Upper lobe of right lung (tissue), 1 donor: Measurements from ENCODE around the gene ATG4B. TPM values are rescaled to one million over a fixed set of nuclear protein-coding genes. Genes with fewer than 3 reads are reported as not detected.

Experiments used
- ATAC-seq: fragments of 200-7000 bp; cut with Tn5 transposase; one replicate; pipeline ENCODE4 v1.9.1; 2020; ENCODE audit warnings: mild to moderate bottlenecking, moderate library complexity
- DNase-seq: peaks from one replicate; pipeline ENCODE4 v3.0.0-alpha.2; 2020
- H3K27ac ChIP-seq: fragments of 200-600 bp; one replicate; pipeline ENCODE4 v1.8.0; 2022
- H3K27me3 ChIP-seq: fragments of 200-600 bp; one replicate; pipeline ENCODE4 v1.8.0; 2022; ENCODE audit warnings: mild to moderate bottlenecking
- H3K36me3 ChIP-seq: fragments of 200-600 bp; one replicate; pipeline ENCODE4 v1.8.0; 2022
- H3K4me1 ChIP-seq: fragments of 200-600 bp; one replicate; pipeline ENCODE4 v1.8.0; 2022
- H3K4me3 ChIP-seq: fragments of 200-600 bp; one replicate; pipeline ENCODE4 v1.8.0; 2022; ENCODE audit warnings: mild to moderate bottlenecking
- H3K9me3 ChIP-seq: fragments of 200-600 bp; one replicate; pipeline ENCODE4 v1.8.0; 2022
- CTCF ChIP-seq: fragments of 200-600 bp; IDR thresholded peaks from one replicate; pipeline ENCODE4 v1.8.0; 2022; ENCODE audit warnings: antibody characterized with exemption
- intact Hi-C: fragments of 100-400 bp; cut with DNase I; formaldehyde crosslinking; loops from one replicate; pipeline ENCODE4 v1.11.0; 2022
- total RNA-seq: library from RNA; stranded (reverse); fragmentation: NEBNext Ultra II Directional; extraction: Animal tissue kit (Norgen Biotek cat#: 25700); gene quantifications from one replicate; pipeline ENCODE4 v1.2.1, GENCODE V29; 2021
- donor health status: DM: no; HTN: yes; CAD: no; lungs with severe emphysema.

The ATG4B gene
- total RNA-seq, 1 donor from 2014 or later: 72.0 TPM

- ATAC-seq (no peak), DNase-seq (no peak)
- Histone ChIP-seq H3K36me3 (no peaks in the 10 kb centered on the region), H3K27me3 (no peaks in the 10 kb centered on the region), H3K27ac (no peak overlapping the region), H3K9me3 (no peaks in the 10 kb centered on the region), H3K4me1 (peaks cover 39% of the 10 kb centered on the region), H3K4me3 (no peak overlapping the region)
- intact Hi-C loops: no loop called here
- TF ChIP-seq CTCF: no peak
Observed at GRCh38 chr2:241640165-241640795, 2.8 kb downstream of the ATG4B start.

GRCh38 chr2:241641631-241642030 is 4.1 kb downstream of the ATG4B start:
- intact Hi-C loops: no loop called here
- no peak overlapping the region for H3K4me3 ChIP-seq
- no peak for DNase-seq

DNA sequence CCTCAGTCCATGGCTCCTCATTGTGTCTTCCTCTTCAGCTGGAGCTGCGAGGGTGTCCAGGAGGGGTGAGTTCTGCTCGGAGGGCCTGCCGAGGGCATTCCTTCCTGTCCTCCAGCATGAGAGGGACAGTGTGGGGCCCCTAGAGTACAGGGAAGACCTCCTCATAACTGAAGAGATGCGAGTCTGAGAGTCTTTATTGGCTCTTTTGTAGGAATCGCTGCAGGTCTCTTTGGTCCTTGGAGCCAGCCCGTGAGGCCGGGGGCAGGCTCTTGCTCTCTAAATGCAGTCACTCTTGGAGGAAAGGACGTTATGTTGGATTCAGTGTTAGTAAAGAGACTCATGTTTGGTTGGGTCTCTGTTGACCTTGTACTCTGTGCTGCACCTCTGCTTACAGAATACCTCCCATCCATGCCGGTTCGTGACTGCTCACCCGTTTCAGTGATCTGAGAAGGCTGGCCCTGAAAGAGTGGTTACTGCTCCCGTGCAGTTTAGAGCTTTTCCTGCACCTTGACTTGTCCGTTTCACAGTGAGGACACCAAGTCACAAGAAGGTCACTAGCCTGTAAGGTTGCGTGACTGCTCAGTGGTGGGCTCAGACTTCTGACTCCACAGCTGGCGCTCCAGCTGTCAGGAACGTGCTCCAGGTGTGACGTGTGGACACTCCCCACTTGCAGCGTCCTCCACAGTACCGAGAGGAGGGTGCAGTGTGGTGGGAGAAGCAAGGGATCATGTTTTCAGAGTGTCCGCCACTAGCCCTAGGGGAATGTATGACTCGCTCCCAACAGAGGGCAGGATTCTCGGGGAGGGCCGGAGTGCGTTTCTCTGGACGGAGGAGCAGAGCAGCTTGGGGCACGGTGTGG is 7.8 kb downstream of the ATG4B start:
- no peak for DNase-seq
- H3K4me1 ChIP-seq: peaks cover 18% of the 10 kb centered on the region
- intact Hi-C loops: no loop called here
- no peaks in the 10 kb centered on the region for H3K36me3 ChIP-seq
- no peak overlapping the region for H3K27ac ChIP-seq
- ATAC-seq: no peak
- no peak for TF ChIP-seq CTCF
- no peaks in the 10 kb centered on the region for H3K27me3 ChIP-seq
- no peak overlapping the region for H3K4me3 ChIP-seq
- H3K9me3 ChIP-seq: no peaks in the 10 kb centered on the region

More at GRCh38 chr2:241641631-241642030, 4.1 kb downstream of the ATG4B start:
- ATAC-seq: peak; percentile 4
- TF ChIP-seq CTCF: no peak
- Histone ChIP-seq H3K36me3 (no peaks in the 10 kb centered on the region), H3K27ac (no peak overlapping the region), H3K4me1 (peaks cover 31% of the 10 kb centered on the region), H3K27me3 (no peaks in the 10 kb centered on the region), H3K9me3 (no peaks in the 10 kb centered on the region)

GRCh38 chr2:241645915-241646645 is 8.6 kb downstream of the ATG4B start:
- H3K36me3 ChIP-seq: peaks cover under 1% of the 10 kb centered on the region
- H3K4me1 ChIP-seq: peaks cover 10% of the 10 kb centered on the region
- H3K27me3 ChIP-seq: no peaks in the 10 kb centered on the region
- intact Hi-C loops: no loop called here
- H3K9me3 ChIP-seq: no peaks in the 10 kb centered on the region
- ATAC-seq (no peak), DNase-seq (no peak)
- H3K4me3 ChIP-seq: no peak overlapping the region
- no peak for TF ChIP-seq CTCF
- no peak overlapping the region for H3K27ac ChIP-seq

- Histone ChIP-seq H3K4me1 (peaks cover 4% of the 10 kb centered on the region), H3K27ac (no peak overlapping the region), H3K9me3 (no peaks in the 10 kb centered on the region), H3K4me3 (no peak overlapping the region), H3K27me3 (no peaks in the 10 kb centered on the region), H3K36me3 (peaks cover 21% of the 10 kb centered on the region)
- no peak for DNase-seq
- ATAC-seq: no peak
- TF ChIP-seq CTCF: no peak
- intact Hi-C loops: no loop called here
Observed at GRCh38 chr2:241648453-241648852, 11.0 kb downstream of the ATG4B start.
